Neural cell (in vitro differentiated cells): ENCODE data around the gene RTN4RL1.

Experiments used
- CTCF ChIP-seq: fragments of 450-650 bp; IDR thresholded peaks from 2 replicates; pipeline ENCODE4 v1.5.1; 2014; ENCODE audit warnings: antibody characterized with exemption, mild to moderate bottlenecking, moderate library complexity; ENCODE audit not compliant: poor library complexity, severe bottlenecking
- EP300 ChIP-seq: fragments of 450-650 bp; conservative IDR thresholded peaks from 2 replicates; pipeline ENCODE4 v1.6.1; 2014; ENCODE audit warnings: antibody characterized with exemption, mild to moderate bottlenecking, moderate library complexity; ENCODE audit not compliant: poor library complexity, severe bottlenecking
- EZH2 ChIP-seq: fragments of 200-600, 300-800 bp; shearing (Covaris generic), sonication (generic); IDR thresholded peaks from 2 replicates; pipeline ENCODE4 v1.6.1; 2014; ENCODE audit warnings: antibody characterized with exemption, low read length, borderline replicate concordance, mild to moderate bottlenecking; ENCODE audit not compliant: insufficient read depth, poor library complexity, severe bottlenecking
- POLR2AphosphoS5 ChIP-seq: IDR thresholded peaks from 2 replicates; pipeline ENCODE4 v1.6.1; 2012
- REST ChIP-seq: IDR thresholded peaks from 2 replicates; pipeline ENCODE4 v1.6.1; 2012; ENCODE audit warnings: borderline replicate concordance
- TAF1 ChIP-seq: IDR thresholded peaks from 2 replicates; pipeline ENCODE4 v1.6.1; 2012; ENCODE audit warnings: low read depth

GRCh38 chr17:2022647-2023240, 2.4 kb downstream of the RTN4RL1 start:
- TF ChIP-seq CTCF: no peak
- TF ChIP-seq EP300: no peak
- TF ChIP-seq POLR2AphosphoS5: no peak
- TF ChIP-seq REST: no peak
- no peak for TF ChIP-seq EZH2
- no peak for TF ChIP-seq TAF1
